Body of pancreas (tissue), 4 donors: ENCODE data around the gene NEIL3. TPM values are rescaled to one million over a fixed set of nuclear protein-coding genes. Genes with fewer than 3 reads are reported as not detected.

Experiments used
- ATAC-seq: fragments of 150-250 bp; one replicate; pipeline ENCODE4 v1.9.1; 2016
- DNase-seq, 4 donors: peaks; one replicate each; pipeline ENCODE4 v3.0.0-alpha.2; 2019
- H3K27ac ChIP-seq, 4 donors: fragments of 200-600 bp; sonication (generic); 1 replicate in 3 of 4; 2 replicates in 1 of 4; pipeline versions ENCODE4 v1.5.1 to v1.6.1; 2016 to 2019; ENCODE audit warnings: mild to moderate bottlenecking in 1 of 4, mixed read lengths in 1 of 4, moderate library complexity in 1 of 4
- H3K27me3 ChIP-seq, 2 donors: fragments of 200-600 bp; sonication (generic); one replicate each; pipeline ENCODE4 v1.6.0; 2016; ENCODE audit warnings: mild to moderate bottlenecking in 1 of 2
- H3K36me3 ChIP-seq, 2 donors: fragments of 200-600 bp; sonication (generic); replicated peaks in 1 of 2; 2 replicates each; pipeline ENCODE4 v1.5.1; 2016; ENCODE audit warnings: low read depth in 2 of 2; ENCODE audit not compliant: insufficient read depth in 1 of 2
- H3K4me1 ChIP-seq: fragments of 200-600 bp; sonication (generic); one replicate; pipeline ENCODE4 v1.6.0; 2016
- H3K4me3 ChIP-seq, 2 donors: fragments of 200-600 bp; sonication (generic); 1 replicate in 1 of 2; 2 replicates in 1 of 2; pipeline ENCODE4 v1.5.1; 2016 to 2019
- H3K9me3 ChIP-seq, 3 donors: fragments of 200-600 bp; sonication (generic); 1 replicate in 2 of 3; 2 replicates in 1 of 3; pipeline ENCODE4 v1.5.1; 2016
- CTCF ChIP-seq, 7 experiments: fragments of 450-650 bp in 4 of 7; fragments of 200-600 bp in 3 of 7; sonication (generic) in 3 of 7; IDR thresholded peaks; one replicate each; pipeline ENCODE4 v1.5.1; 2016 to 2019; ENCODE audit warnings: antibody characterized with exemption in 7 of 7
- POLR2A ChIP-seq, 3 donors: fragments of 450-650 bp; IDR thresholded peaks; one replicate each; pipeline ENCODE4 v1.6.1; 2016; ENCODE audit warnings: antibody characterized with exemption in 3 of 3, mild to moderate bottlenecking in 2 of 3
- WGBS, 2 donors: methylation state at CpG; one replicate each; pipeline ENCODE4 v1.1.5; 2017; 5-methylcytosine and 5-hydroxymethylcytosine counted together
- intact Hi-C: fragments of 100-400 bp; cut with DNase I; formaldehyde crosslinking; loops from one replicate; pipeline ENCODE4 v1.15.1; 2023
- total RNA-seq, 2 donors: library from RNA; depleted of rRNA; stranded (reverse); fragments of >200 nt; gene quantifications; one replicate each; pipeline ENCODE4 v1.1.0, GENCODE V29; 2016

NEIL3 gene
- total RNA-seq, 2 donors from 2014 or later, result not detected

GRCh38 chr4:177288335-177288734 lies 21.3 kb upstream of the NEIL3 start:
- WGBS, 2 donors, result 84 to 89% methylated on average over 1 of the region's 1 CpG
- ATAC-seq, result no peak

GRCh38 chr4:177290780-177291179 lies 18.9 kb upstream of the NEIL3 start:
- no peaks in the 10 kb centered on the region for H3K9me3 ChIP-seq
- intact Hi-C loops, result no loop called here
- no peaks in the 10 kb centered on the region for H3K4me1 ChIP-seq
- WGBS, 2 donors, result 61 to 62% methylated on average over 6 of the region's 6 CpGs
- H3K27ac ChIP-seq, result no peak overlapping the region
- no peaks in the 10 kb centered on the region for H3K36me3 ChIP-seq
- TF ChIP-seq POLR2A (IDR thresholded peaks at IDR 0.05) (no peak), CTCF (IDR thresholded peaks at IDR 0.05) (no peak)
- no peak overlapping the region for H3K4me3 ChIP-seq
- H3K27me3 ChIP-seq, result no peaks in the 10 kb centered on the region
- ATAC-seq (no peak), DNase-seq (no peak)

More at GRCh38 chr4:177288335-177288734, 21.3 kb upstream of the NEIL3 start:
- H3K9me3 ChIP-seq, result no peaks in the 10 kb centered on the region
- intact Hi-C loops, result no loop called here
- no peak overlapping the region for H3K27ac ChIP-seq
- H3K4me1 ChIP-seq, result no peaks in the 10 kb centered on the region
- TF ChIP-seq CTCF (IDR thresholded peaks at IDR 0.05), result no peak
- TF ChIP-seq POLR2A (IDR thresholded peaks at IDR 0.05), result no peak
- no peak overlapping the region for H3K4me3 ChIP-seq
- no peak for DNase-seq
- H3K36me3 ChIP-seq, result no peaks in the 10 kb centered on the region
- H3K27me3 ChIP-seq, result no peaks in the 10 kb centered on the region

- no peaks in the 10 kb centered on the region for H3K27me3 ChIP-seq
- intact Hi-C loops, result no loop called here
- no peak overlapping the region for H3K4me3 ChIP-seq
- DNase-seq, result no peak
- WGBS, 2 donors, result 98% methylated on average over 2 of the region's 2 CpGs
- no peaks in the 10 kb centered on the region for H3K36me3 ChIP-seq
- TF ChIP-seq POLR2A (IDR thresholded peaks at IDR 0.05) (no peak), CTCF (IDR thresholded peaks at IDR 0.05) (no peak)
- no peaks in the 10 kb centered on the region for H3K4me1 ChIP-seq
- ATAC-seq, result no peak
- H3K27ac ChIP-seq, result no peak overlapping the region
- H3K9me3 ChIP-seq, result no peaks in the 10 kb centered on the region
Measured at GRCh38 chr4:177292171-177292570, 17.5 kb upstream of the NEIL3 start.

- ATAC-seq (no peak), DNase-seq (no peak)
- Histone ChIP-seq H3K27me3 (no peaks in the 10 kb centered on the region), H3K27ac (no peak overlapping the region), H3K36me3 (no peaks in the 10 kb centered on the region), H3K4me3 (no peak overlapping the region), H3K4me1 (no peaks in the 10 kb centered on the region), H3K9me3 (peaks cover 0 to 6% (median 0%) of the 10 kb centered on the region in 3 donors)
- 41 to 56% methylated on average over 5 of the region's 5 CpGs for WGBS, 2 donors
- intact Hi-C loops, result no loop called here
- TF ChIP-seq CTCF (IDR thresholded peaks at IDR 0.05) (no peak), POLR2A (IDR thresholded peaks at IDR 0.05) (no peak)
Measured at GRCh38 chr4:177293208-177294033, 16.3 kb upstream of the NEIL3 start.
